HS-5 (cell line): ENCODE measurements around the gene FBXL5.

Experiments used
- DNase-seq: peaks from one replicate; pipeline ENCODE4 v3.0.0-alpha.2; 2012; ENCODE audit warnings: low read depth

The FBXL5 gene

GRCh38 chr4:15558561-15558960, 96.6 kb downstream of the FBXL5 start:
- no peak for DNase-seq

GRCh38 chr4:15557786-15558550, 97.2 kb downstream of the FBXL5 start:
- DNase-seq: no peak

- no peak for DNase-seq
Observed at GRCh38 chr4:15556511-15557092, 98.6 kb downstream of the FBXL5 start.
